ENCODE results near the gene FAM168A. TPM values are rescaled to one million over a fixed set of nuclear protein-coding genes. Genes with fewer than 3 reads are reported as not detected.

The FAM168A gene
- total RNA-seq, 4 donors from 2014 or later = 31.1 to 50.8 (median 41.1) TPM

DNA sequence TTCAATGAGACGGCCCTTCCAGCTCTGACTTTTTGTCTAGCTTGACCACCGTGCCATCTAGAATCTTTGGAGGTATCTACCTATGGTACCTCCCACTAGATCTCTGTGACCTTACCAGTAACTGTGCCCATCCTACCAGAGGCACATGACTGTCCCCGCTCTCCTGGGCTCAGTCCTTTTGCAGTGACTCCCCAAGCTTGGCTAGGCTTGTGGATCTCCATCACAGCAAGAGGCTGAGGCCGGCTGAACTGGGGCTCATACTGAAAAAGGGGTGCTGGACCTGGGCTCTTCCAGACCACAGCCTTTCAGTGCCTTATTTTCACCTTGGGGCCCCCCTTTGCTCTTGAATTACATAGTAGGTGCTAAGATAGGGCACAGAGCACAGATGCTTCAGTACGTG is 194.4 kb downstream of the FAM168A start:
- WGBS = 86% methylated on average over 5 of the region's 5 CpGs
- Histone ChIP-seq H3K4me3 (no peak overlapping the region), H3K27me3 (no peaks in the 10 kb centered on the region), H3K4me1 (peaks cover 11 to 25% (median 15%) of the 10 kb centered on the region in 4 donors), H3K9me3 (no peaks in the 10 kb centered on the region), H3K27ac (replicated peaks in 1 of 4) (peak overlapping the region in 1 of 4 donors; percentile 61), H3K36me3 (peaks cover 0 to 38% (median 30%) of the 10 kb centered on the region in 4 donors)
- TF ChIP-seq POLR2AphosphoS5 (IDR thresholded peaks at IDR 0.05) (no peak), CTCF (IDR thresholded peaks at IDR 0.05) (no peak), EP300 (IDR thresholded peaks at IDR 0.05) (no peak), POLR2A (IDR thresholded peaks at IDR 0.05; ENCODE audit: low read depth) (no peak)
- DNase-seq (ENCODE audit: extremely low spot score) = no peak
- intact Hi-C loops (cut with DNase I) = loop anchor here (2.0 to 10.0 kb wide), 2 partner anchors 221 to 257 kb away; no protein-coding TSS in a partner anchor

- WGBS = 89% methylated on average over 1 of the region's 1 CpG
Measured at GRCh38 chr11:73402834-73403185, 195.1 kb downstream of the FAM168A start.

DNA sequence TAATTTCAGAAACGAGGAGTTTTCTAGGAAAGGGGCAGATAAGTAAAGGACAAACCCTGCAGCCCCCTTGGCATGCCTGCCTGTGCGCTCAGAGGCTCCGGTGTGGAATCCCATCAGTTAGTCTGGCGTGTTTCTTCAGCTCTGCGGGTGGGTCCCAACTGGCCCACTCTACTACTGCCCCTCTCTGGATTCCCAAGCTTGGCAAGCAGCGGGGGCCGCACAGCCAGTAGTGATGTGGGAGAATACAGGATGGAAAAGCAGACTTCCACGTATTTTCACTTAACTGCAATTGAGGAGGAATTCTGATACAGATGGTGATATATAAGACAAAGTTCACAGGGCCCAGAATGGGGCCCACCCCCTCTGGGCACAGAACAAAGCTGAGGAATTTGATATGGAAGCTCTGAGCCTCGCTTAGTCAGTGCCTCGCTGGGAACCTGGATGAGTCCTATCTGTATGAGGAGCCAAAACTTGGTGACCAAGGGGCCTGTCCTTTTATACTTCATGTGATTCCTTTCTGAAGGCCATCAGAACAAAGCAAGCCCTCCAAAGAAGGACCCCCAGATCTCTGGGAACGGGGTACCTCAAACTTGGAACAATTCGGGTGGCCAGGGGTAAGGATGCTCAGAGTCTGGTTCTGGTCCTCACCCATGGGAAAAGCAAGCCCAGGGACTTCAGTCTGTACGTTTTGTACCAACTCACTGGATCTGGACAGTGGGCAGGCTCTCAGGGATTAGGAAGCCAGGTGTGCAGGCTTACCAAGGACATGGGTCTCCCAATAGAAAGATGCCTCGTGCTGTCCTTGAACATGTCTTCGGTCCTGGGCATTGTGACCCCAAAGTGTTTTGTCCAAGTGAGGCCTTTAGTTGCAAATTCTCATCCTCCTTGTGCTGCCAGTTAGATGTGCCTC is 195.7 kb downstream of the FAM168A start:
- intact Hi-C loops (cut with DNase I) = loop anchor here (2.0 to 10.0 kb wide), 2 partner anchors 223 to 259 kb away; no protein-coding TSS in a partner anchor
- H3K27ac ChIP-seq (replicated peaks in 1 of 4) = no peak overlapping the region
- no peak overlapping the region for H3K4me3 ChIP-seq
- H3K36me3 ChIP-seq = peaks cover 0 to 25% (median 20%) of the 10 kb centered on the region in 4 donors
- WGBS = 90% methylated on average over 13 of the region's 15 CpGs
- DNase-seq (ENCODE audit: extremely low spot score) = no peak
- peaks cover 12 to 29% (median 18%) of the 10 kb centered on the region in 4 donors for H3K4me1 ChIP-seq
- H3K27me3 ChIP-seq = no peaks in the 10 kb centered on the region
- TF ChIP-seq POLR2AphosphoS5 (IDR thresholded peaks at IDR 0.05) = no peak
- TF ChIP-seq EP300 (IDR thresholded peaks at IDR 0.05) = no peak
- TF ChIP-seq CTCF (IDR thresholded peaks at IDR 0.05) = no peak
- TF ChIP-seq POLR2A (IDR thresholded peaks at IDR 0.05; ENCODE audit: low read depth) = no peak
- H3K9me3 ChIP-seq = no peaks in the 10 kb centered on the region

More at GRCh38 chr11:73402834-73403185, 195.1 kb downstream of the FAM168A start:
- H3K27me3 ChIP-seq = no peaks in the 10 kb centered on the region
- peaks cover 0 to 31% (median 26%) of the 10 kb centered on the region in 4 donors for H3K36me3 ChIP-seq
- no peak overlapping the region for H3K27ac ChIP-seq (replicated peaks in 1 of 4)
- H3K4me1 ChIP-seq = peaks cover 12 to 29% (median 18%) of the 10 kb centered on the region in 4 donors
- no peak for DNase-seq (ENCODE audit: extremely low spot score)
- intact Hi-C loops (cut with DNase I) = loop anchor here (2.0 to 10.0 kb wide), 2 partner anchors 222 to 258 kb away; no protein-coding TSS in a partner anchor
- no peak overlapping the region for H3K4me3 ChIP-seq
- H3K9me3 ChIP-seq = no peaks in the 10 kb centered on the region
- TF ChIP-seq POLR2A (IDR thresholded peaks at IDR 0.05; ENCODE audit: low read depth) = no peak
- no peak for TF ChIP-seq EP300 (IDR thresholded peaks at IDR 0.05)
- no peak for TF ChIP-seq CTCF (IDR thresholded peaks at IDR 0.05)
- no peak for TF ChIP-seq POLR2AphosphoS5 (IDR thresholded peaks at IDR 0.05)

DNA sequence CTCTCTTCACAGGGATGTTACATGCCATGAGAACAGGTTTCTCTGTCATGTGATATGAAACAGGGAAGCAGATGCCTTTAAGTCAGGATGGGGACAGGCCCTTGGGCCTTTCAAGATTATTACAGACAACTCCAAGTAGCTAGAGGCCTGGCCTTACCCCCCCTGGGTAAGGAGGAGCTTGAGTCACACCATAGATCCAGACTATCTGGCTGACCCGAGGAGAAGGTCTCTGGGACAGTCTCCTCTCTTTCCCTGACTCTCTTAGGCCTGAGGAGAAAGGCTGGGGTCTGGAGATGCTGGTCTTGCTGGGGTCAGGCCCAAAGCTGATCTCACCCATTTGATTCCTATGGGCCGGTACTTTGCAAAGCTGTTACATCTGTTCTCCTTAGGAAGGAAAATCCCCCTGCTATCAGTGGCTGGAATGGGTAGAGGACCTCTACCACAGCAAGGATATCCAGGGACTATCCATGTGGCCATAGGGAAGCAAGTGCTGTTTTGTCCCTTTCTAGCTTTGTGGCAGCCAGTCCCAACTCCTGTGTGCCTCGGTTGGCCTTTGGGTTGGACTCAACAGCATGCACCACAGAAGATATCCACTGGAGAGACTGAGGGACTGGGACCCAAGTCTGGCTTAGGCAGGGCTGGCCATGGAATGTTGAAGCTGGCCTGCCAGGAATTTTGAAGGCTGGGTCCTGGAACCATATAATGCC is 196.5 kb downstream of the FAM168A start:
- Histone ChIP-seq H3K36me3 (peaks cover 0 to 17% (median 12%) of the 10 kb centered on the region in 4 donors), H3K4me3 (no peak overlapping the region), H3K9me3 (no peaks in the 10 kb centered on the region), H3K27me3 (no peaks in the 10 kb centered on the region), H3K4me1 (peaks cover 12 to 29% (median 18%) of the 10 kb centered on the region in 4 donors), H3K27ac (replicated peaks in 1 of 4) (no peak overlapping the region)
- TF ChIP-seq POLR2A (IDR thresholded peaks at IDR 0.05; ENCODE audit: low read depth) (no peak), POLR2AphosphoS5 (IDR thresholded peaks at IDR 0.05) (no peak), EP300 (IDR thresholded peaks at IDR 0.05) (no peak), CTCF (IDR thresholded peaks at IDR 0.05) (no peak)
- intact Hi-C loops (cut with DNase I) = loop anchor here (10.0 kb wide), 1 partner anchor 223 kb away; no protein-coding TSS in a partner anchor
- 81% methylated on average over 2 of the region's 3 CpGs for WGBS
- DNase-seq (ENCODE audit: extremely low spot score) = no peak

Data from esophagus muscularis mucosa (tissue), 4 donors.